Type B pancreatic cell (in vitro differentiated cells): ENCODE data around the gene CACNA1D. TPM values are rescaled to one million over a fixed set of nuclear protein-coding genes. Genes with fewer than 3 reads are reported as not detected.

Source experiments
- DNase-seq: peaks from one replicate; pipeline ENCODE4 v3.0.0; 2021; ENCODE audit warnings: mixed read lengths; ENCODE audit not compliant: unreplicated experiment; ENCODE audit errors: extremely low spot score
- H3K27ac Mint-ChIP-seq: 2 replicates; pipeline ENCODE4 v1.8.0; 2021; ENCODE audit warnings: mild to moderate bottlenecking, mixed read lengths
- H3K27me3 Mint-ChIP-seq: 2 replicates; pipeline ENCODE4 v1.8.0; 2021; ENCODE audit warnings: mixed read lengths
- H3K36me3 Mint-ChIP-seq: 2 replicates; pipeline ENCODE4 v1.8.0; 2021; ENCODE audit warnings: mixed read lengths
- H3K4me1 Mint-ChIP-seq: one replicate; pipeline ENCODE4 v1.8.0; 2021; ENCODE audit warnings: mixed read lengths; ENCODE audit not compliant: unreplicated experiment
- H3K4me3 Mint-ChIP-seq: 2 replicates; pipeline ENCODE4 v1.8.0; 2021; ENCODE audit warnings: mild to moderate bottlenecking, mixed read lengths
- H3K9me3 Mint-ChIP-seq: 2 replicates; pipeline ENCODE4 v1.8.0; 2021; ENCODE audit warnings: mixed read lengths
- CTCF ChIP-seq: fragments of 200-600 bp; sonication (generic); conservative IDR thresholded peaks from 2 replicates; pipeline ENCODE4 v1.5.0; 2021; ENCODE audit warnings: antibody characterized with exemption, mild to moderate bottlenecking
- total RNA-seq: library from RNA; stranded (reverse); gene quantifications from 2 replicates; pipeline ENCODE4 v1.2.1, GENCODE V29; 2021; ENCODE audit warnings: low replicate concordance

The CACNA1D gene
- total RNA-seq, 1 donor from 2014 or later = 17.4 TPM

- TF ChIP-seq CTCF = no peak
- no peak overlapping the region for H3K4me3 Mint-ChIP-seq
- no peaks in the 10 kb centered on the region for H3K27me3 Mint-ChIP-seq
- H3K9me3 Mint-ChIP-seq = no peaks in the 10 kb centered on the region
- H3K36me3 Mint-ChIP-seq = no peaks in the 10 kb centered on the region
- peaks cover 4% of the 10 kb centered on the region for H3K4me1 Mint-ChIP-seq
- H3K27ac Mint-ChIP-seq = no peak overlapping the region
- DNase-seq = no peak
Measured at GRCh38 chr3:53819163-53819868, 324.9 kb downstream of the CACNA1D start.

GRCh38 chr3:53820084-53820483 is 325.7 kb downstream of the CACNA1D start:
- DNase-seq = no peak
- H3K27ac Mint-ChIP-seq = no peak overlapping the region
- no peaks in the 10 kb centered on the region for H3K9me3 Mint-ChIP-seq
- peaks cover 7% of the 10 kb centered on the region for H3K4me1 Mint-ChIP-seq
- no peaks in the 10 kb centered on the region for H3K27me3 Mint-ChIP-seq
- no peak for TF ChIP-seq CTCF
- H3K4me3 Mint-ChIP-seq = no peak overlapping the region
- H3K36me3 Mint-ChIP-seq = no peaks in the 10 kb centered on the region

GRCh38 chr3:53820756-53821580 is 326.6 kb downstream of the CACNA1D start:
- Mint-ChIP-seq H3K9me3 (no peaks in the 10 kb centered on the region), H3K4me1 (peaks cover 7% of the 10 kb centered on the region), H3K36me3 (no peaks in the 10 kb centered on the region), H3K27ac (no peak overlapping the region), H3K4me3 (no peak overlapping the region), H3K27me3 (no peaks in the 10 kb centered on the region)
- no peak for TF ChIP-seq CTCF
- peak; percentile 58 for DNase-seq

- DNase-seq = no peak
- H3K27ac Mint-ChIP-seq = peak overlapping the region; percentile 36
- TF ChIP-seq CTCF = no peak
- H3K4me1 Mint-ChIP-seq = peaks cover 7% of the 10 kb centered on the region
- no peak overlapping the region for H3K4me3 Mint-ChIP-seq
- no peaks in the 10 kb centered on the region for H3K9me3 Mint-ChIP-seq
- no peaks in the 10 kb centered on the region for H3K27me3 Mint-ChIP-seq
- no peaks in the 10 kb centered on the region for H3K36me3 Mint-ChIP-seq
Measured at GRCh38 chr3:53821631-53822121, 327.3 kb downstream of the CACNA1D start.

- TF ChIP-seq CTCF = no peak
- no peaks in the 10 kb centered on the region for H3K36me3 Mint-ChIP-seq
- no peak overlapping the region for H3K4me3 Mint-ChIP-seq
- no peaks in the 10 kb centered on the region for H3K9me3 Mint-ChIP-seq
- no peak overlapping the region for H3K27ac Mint-ChIP-seq
- H3K4me1 Mint-ChIP-seq = peaks cover 7% of the 10 kb centered on the region
- H3K27me3 Mint-ChIP-seq = no peaks in the 10 kb centered on the region
- no peak for DNase-seq
Measured at GRCh38 chr3:53822331-53822741, 327.9 kb downstream of the CACNA1D start.
